Tibial nerve (tissue), 4 donors: ENCODE data around the gene PHF21B.

ENCODE experiments used
- EP300 ChIP-seq, 2 donors: sonication (generic); formaldehyde crosslinking; IDR thresholded peaks; one replicate each; pipeline ENCODE4 v1.6.1; 2017; ENCODE audit warnings: antibody characterized with exemption in 2 of 2, mild to moderate bottlenecking in 1 of 2
- POLR2A ChIP-seq, 2 donors: fragments of 450-650 bp; IDR thresholded peaks; one replicate each; pipeline ENCODE4 v1.6.1; 2017; ENCODE audit warnings: antibody characterized with exemption in 2 of 2, mild to moderate bottlenecking in 2 of 2, moderate library complexity in 2 of 2
- TF ChIP-seq, protein P1 (sequence below), 5 experiments: fragments of 200-600 bp in 3 of 5; fragments of 450-650 bp in 2 of 5; sonication (generic) in 3 of 5; IDR thresholded peaks; one replicate each; pipeline ENCODE4 v1.5.1; 2016 to 2019; ENCODE audit warnings: antibody characterized with exemption in 5 of 5, mild to moderate bottlenecking in 3 of 5, moderate library complexity in 2 of 5

DNA sequence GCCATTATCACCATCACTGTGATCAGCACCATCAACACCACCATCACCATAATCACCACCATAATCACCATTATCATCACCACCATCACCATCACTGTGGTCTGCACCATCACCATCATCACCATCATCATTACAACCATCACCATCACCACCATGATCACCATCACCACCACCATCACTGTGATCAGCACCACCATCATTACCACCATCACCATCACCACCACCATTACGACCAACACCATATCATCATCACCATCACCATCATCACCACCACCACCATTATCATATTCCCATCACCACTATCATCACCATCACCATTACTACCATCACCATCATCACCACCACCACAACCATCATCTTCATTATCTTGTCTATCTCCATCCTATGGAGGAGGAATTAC lies 125.2 kb downstream of the PHF21B start:
- TF ChIP-seq, protein P1, sequence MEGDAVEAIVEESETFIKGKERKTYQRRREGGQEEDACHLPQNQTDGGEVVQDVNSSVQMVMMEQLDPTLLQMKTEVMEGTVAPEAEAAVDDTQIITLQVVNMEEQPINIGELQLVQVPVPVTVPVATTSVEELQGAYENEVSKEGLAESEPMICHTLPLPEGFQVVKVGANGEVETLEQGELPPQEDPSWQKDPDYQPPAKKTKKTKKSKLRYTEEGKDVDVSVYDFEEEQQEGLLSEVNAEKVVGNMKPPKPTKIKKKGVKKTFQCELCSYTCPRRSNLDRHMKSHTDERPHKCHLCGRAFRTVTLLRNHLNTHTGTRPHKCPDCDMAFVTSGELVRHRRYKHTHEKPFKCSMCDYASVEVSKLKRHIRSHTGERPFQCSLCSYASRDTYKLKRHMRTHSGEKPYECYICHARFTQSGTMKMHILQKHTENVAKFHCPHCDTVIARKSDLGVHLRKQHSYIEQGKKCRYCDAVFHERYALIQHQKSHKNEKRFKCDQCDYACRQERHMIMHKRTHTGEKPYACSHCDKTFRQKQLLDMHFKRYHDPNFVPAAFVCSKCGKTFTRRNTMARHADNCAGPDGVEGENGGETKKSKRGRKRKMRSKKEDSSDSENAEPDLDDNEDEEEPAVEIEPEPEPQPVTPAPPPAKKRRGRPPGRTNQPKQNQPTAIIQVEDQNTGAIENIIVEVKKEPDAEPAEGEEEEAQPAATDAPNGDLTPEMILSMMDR (IDR thresholded peaks at IDR 0.05), result no peak
- TF ChIP-seq POLR2A (IDR thresholded peaks at IDR 0.05) (no peak), EP300 (IDR thresholded peaks at IDR 0.05) (no peak)
